ENCODE results near the gene FOXP2. TPM values are rescaled to one million over a fixed set of nuclear protein-coding genes. Genes with fewer than 3 reads are reported as not detected.

Gene FOXP2
- total RNA-seq, 1 donor from 2014 or later = 25.7 TPM

- Mint-ChIP-seq H3K4me3 (ENCODE audit: unreplicated experiment) (no peak overlapping the region), H3K36me3 (ENCODE audit: unreplicated experiment) (peaks cover 13% of the 10 kb centered on the region), H3K9me3 (ENCODE audit: unreplicated experiment) (no peaks in the 10 kb centered on the region), H3K4me1 (ENCODE audit: unreplicated experiment) (peaks cover 9% of the 10 kb centered on the region), H3K27ac (ENCODE audit: unreplicated experiment) (no peak overlapping the region), H3K27me3 (ENCODE audit: unreplicated experiment) (no peaks in the 10 kb centered on the region)
- TF ChIP-seq CTCF (IDR thresholded peaks at IDR 0.05) = no peak
- DNase-seq (ENCODE audit: extremely low spot score, unreplicated experiment) = no peak
These were observed 247.5 kb downstream of the FOXP2 start for GRCh38 chr7:114662002-114662677.

GRCh38 chr7:114663502-114663901 is 248.9 kb downstream of the FOXP2 start:
- Mint-ChIP-seq H3K9me3 (ENCODE audit: unreplicated experiment) (peaks cover 9% of the 10 kb centered on the region), H3K4me1 (ENCODE audit: unreplicated experiment) (peaks cover 9% of the 10 kb centered on the region), H3K27me3 (ENCODE audit: unreplicated experiment) (no peaks in the 10 kb centered on the region), H3K27ac (ENCODE audit: unreplicated experiment) (no peak overlapping the region), H3K4me3 (ENCODE audit: unreplicated experiment) (no peak overlapping the region), H3K36me3 (ENCODE audit: unreplicated experiment) (peaks cover 17% of the 10 kb centered on the region)
- no peak for DNase-seq (ENCODE audit: extremely low spot score, unreplicated experiment)
- peak; percentile 67 for TF ChIP-seq CTCF (IDR thresholded peaks at IDR 0.05)

- H3K27me3 Mint-ChIP-seq (ENCODE audit: unreplicated experiment) = no peaks in the 10 kb centered on the region
- no peak for DNase-seq (ENCODE audit: extremely low spot score, unreplicated experiment)
- peaks cover 12% of the 10 kb centered on the region for H3K9me3 Mint-ChIP-seq (ENCODE audit: unreplicated experiment)
- no peak overlapping the region for H3K27ac Mint-ChIP-seq (ENCODE audit: unreplicated experiment)
- peaks cover 17% of the 10 kb centered on the region for H3K36me3 Mint-ChIP-seq (ENCODE audit: unreplicated experiment)
- no peak overlapping the region for H3K4me3 Mint-ChIP-seq (ENCODE audit: unreplicated experiment)
- TF ChIP-seq CTCF (IDR thresholded peaks at IDR 0.05) = no peak
- peaks cover 12% of the 10 kb centered on the region for H3K4me1 Mint-ChIP-seq (ENCODE audit: unreplicated experiment)
These were observed 256.1 kb downstream of the FOXP2 start for GRCh38 chr7:114670676-114671075.

- no peak overlapping the region for H3K27ac Mint-ChIP-seq (ENCODE audit: unreplicated experiment)
- no peak overlapping the region for H3K4me3 Mint-ChIP-seq (ENCODE audit: unreplicated experiment)
- peaks cover 12% of the 10 kb centered on the region for H3K4me1 Mint-ChIP-seq (ENCODE audit: unreplicated experiment)
- peaks cover 12% of the 10 kb centered on the region for H3K9me3 Mint-ChIP-seq (ENCODE audit: unreplicated experiment)
- no peak for DNase-seq (ENCODE audit: extremely low spot score, unreplicated experiment)
- H3K36me3 Mint-ChIP-seq (ENCODE audit: unreplicated experiment) = peaks cover 17% of the 10 kb centered on the region
- TF ChIP-seq CTCF (IDR thresholded peaks at IDR 0.05) = no peak
- no peaks in the 10 kb centered on the region for H3K27me3 Mint-ChIP-seq (ENCODE audit: unreplicated experiment)
These were observed 257.0 kb downstream of the FOXP2 start for GRCh38 chr7:114671563-114672123.

- no peak overlapping the region for H3K4me3 Mint-ChIP-seq (ENCODE audit: unreplicated experiment)
- no peaks in the 10 kb centered on the region for H3K27me3 Mint-ChIP-seq (ENCODE audit: unreplicated experiment)
- no peak for DNase-seq (ENCODE audit: extremely low spot score, unreplicated experiment)
- peaks cover 4% of the 10 kb centered on the region for H3K36me3 Mint-ChIP-seq (ENCODE audit: unreplicated experiment)
- no peak overlapping the region for H3K27ac Mint-ChIP-seq (ENCODE audit: unreplicated experiment)
- no peak for TF ChIP-seq CTCF (IDR thresholded peaks at IDR 0.05)
- H3K4me1 Mint-ChIP-seq (ENCODE audit: unreplicated experiment) = no peaks in the 10 kb centered on the region
- H3K9me3 Mint-ChIP-seq (ENCODE audit: unreplicated experiment) = no peaks in the 10 kb centered on the region
These were observed 263.5 kb downstream of the FOXP2 start for GRCh38 chr7:114678116-114678515.
